K562 (cell line): ENCODE results near the gene ZNF799. TPM values are rescaled to one million over a fixed set of nuclear protein-coding genes. Genes with fewer than 3 reads are reported as not detected.
A peak's percentile ranks its signal among the peaks of the same experiment; 100 is the strongest.

Experiments used
- ATAC-seq: fragments of 200-7000 bp; cut with Tn5 transposase; 3 replicates; pipeline ENCODE4 v1.9.1; 2020; ENCODE audit warnings: moderate library complexity
- BruUV-seq: library from RNA; stranded (reverse); fragments of 400-500 nt; replicated peaks from 2 replicates; lab custom pipeline; 2021; lab: Mats Ljungman, UMichigan
- CTCF ChIA-PET: fragments of 300-600 bp; formaldehyde crosslinking; extraction: SDS; loops from one replicate; lab custom pipeline; 2021; ENCODE audit warnings: low intra/inter-chr PET ratio; lab: Yijun Ruan, JAX
- POLR2A ChIA-PET: fragments of 300-600, 350-650 bp; sonication (Branson Sonifier 250); formaldehyde crosslinking; extraction: SDS; loops from one replicate; lab custom pipeline; 2021; ENCODE audit warnings: antibody characterized with exemption, inconsistent platforms; lab: Yijun Ruan, JAX
- DNase-seq, 4 experiments: peaks; one replicate each; pipeline versions ENCODE4 v3.0.0 to v3.0.0-alpha.2; 2011 to 2018; ENCODE audit warnings: low spot score in 3 of 4, mixed read lengths in 3 of 4; ENCODE audit errors: extremely low read depth in 1 of 4
- FAIRE-seq: peaks from 2 replicates; lab custom pipeline; 2011; peaks lifted over from hg19 to GRCh38; lab: Jason Lieb, UNC
- H2AFZ ChIP-seq: 2 replicates; pipeline ENCODE4 v1.6.0; 2011; ENCODE audit warnings: low read depth, low read length, control low read depth, inconsistent platforms
- H3K27ac ChIP-seq: fragments of 200-600 bp; 3 replicates; pipeline ENCODE4 v1.8.0; 2011; ENCODE audit warnings: low read depth, mild to moderate bottlenecking, control low read depth, inconsistent platforms, low read length, moderate library complexity, mixed read lengths; ENCODE audit errors: extremely low read depth
- H3K27me3 ChIP-seq, 2 experiments: fragments of 300-600 bp in 1 of 2; 2 replicates in 1 of 2; 3 replicates in 1 of 2; pipeline versions ENCODE4 v1.6.0 to v1.8.0; 2011; ENCODE audit warnings: inconsistent platforms in 2 of 2, low read length in 2 of 2, mild to moderate bottlenecking in 1 of 2, mixed read lengths in 1 of 2, moderate library complexity in 1 of 2; ENCODE audit not compliant: control insufficient read depth in 2 of 2, insufficient read depth in 2 of 2
- H3K36me3 ChIP-seq: fragments of 300-600 bp; 3 replicates; pipeline ENCODE4 v1.8.0; 2011; ENCODE audit warnings: mild to moderate bottlenecking, low read length, inconsistent platforms; ENCODE audit not compliant: control insufficient read depth, insufficient read depth
- H3K4me1 ChIP-seq, 2 experiments: fragments of 200-600 bp in 1 of 2; replicated peaks in 1 of 2; 2 replicates in 1 of 2; 3 replicates in 1 of 2; pipeline versions ENCODE4 v1.5.1 to v1.8.0; 2011; ENCODE audit warnings: inconsistent platforms in 2 of 2, low read length in 2 of 2, mild to moderate bottlenecking in 1 of 2, mixed read lengths in 1 of 2, moderate library complexity in 1 of 2; ENCODE audit not compliant: control insufficient read depth in 2 of 2, insufficient read depth in 2 of 2
- H3K4me2 ChIP-seq: 2 replicates; pipeline ENCODE4 v1.6.1; 2011; ENCODE audit warnings: low read length, control low read depth, inconsistent platforms, mixed read lengths; ENCODE audit not compliant: insufficient read depth
- H3K4me3 ChIP-seq: fragments of 200-600 bp; sonication (generic), shearing (Covaris generic); 2 replicates; pipeline ENCODE4 v1.5.1; 2016; ENCODE audit warnings: control low read depth, inconsistent platforms
- H3K79me2 ChIP-seq: fragments of 200-600 bp; 3 replicates; pipeline ENCODE4 v1.8.0; 2011; ENCODE audit warnings: low read length, inconsistent platforms; ENCODE audit not compliant: control insufficient read depth, insufficient read depth
- H3K9ac ChIP-seq, 2 experiments: 2 replicates each; pipeline versions ENCODE4 v1.6.0 to v1.6.1; 2011; ENCODE audit warnings: low read depth in 2 of 2, low read length in 2 of 2, control low read depth in 1 of 2, inconsistent platforms in 1 of 2, mild to moderate bottlenecking in 1 of 2, mixed read lengths in 1 of 2; ENCODE audit not compliant: insufficient read depth in 1 of 2
- H3K9me1 ChIP-seq: one replicate; pipeline ENCODE4 v1.6.0; 2011; ENCODE audit warnings: inconsistent platforms, mild to moderate bottlenecking, low read length, moderate library complexity; ENCODE audit not compliant: control insufficient read depth, insufficient read depth
- H3K9me3 ChIP-seq: replicated peaks from 2 replicates; pipeline ENCODE4 v1.5.1; 2011; ENCODE audit warnings: low read depth, low read length, inconsistent platforms; ENCODE audit not compliant: control insufficient read depth, insufficient read depth
- H4K20me1 ChIP-seq: replicated peaks from 2 replicates; pipeline ENCODE4 v1.6.1; 2011; ENCODE audit warnings: low read length, inconsistent platforms, mixed read lengths; ENCODE audit not compliant: control insufficient read depth, insufficient read depth
- CBX3 ChIP-seq, 2 experiments: IDR thresholded peaks; 1 replicate in 1 of 2; 2 replicates in 1 of 2; pipeline ENCODE4 v1.6.1; 2012; ENCODE audit warnings: inconsistent platforms in 2 of 2, low read length in 2 of 2, borderline replicate concordance in 1 of 2, control low read depth in 1 of 2
- KDM1A ChIP-seq, 2 experiments: fragments of 450-650 bp; IDR thresholded peaks; 2 replicates each; pipeline ENCODE4 v1.6.1; 2016; ENCODE audit warnings: mild to moderate bottlenecking in 2 of 2
- MXI1 ChIP-seq: IDR thresholded peaks from 2 replicates; pipeline ENCODE4 v1.6.1; 2011; ENCODE audit warnings: low read depth, mild to moderate bottlenecking, improper control_type of control experiment, low read length
- RAD21 ChIP-seq, 2 experiments: fragments of 250-450 bp in 1 of 2; fragments of 450-650 bp in 1 of 2; sonication (Bioruptor Pico) in 1 of 2; formaldehyde crosslinking in 1 of 2; IDR thresholded peaks in 1 of 2; conservative IDR thresholded peaks in 1 of 2; 2 replicates each; pipeline versions ENCODE4 v1.4.0 to v1.8.0; 2020 to 2022; ENCODE audit warnings: mild to moderate bottlenecking in 2 of 2, moderate library complexity in 1 of 2
- RB1 ChIP-seq: fragments of 450-650 bp; IDR thresholded peaks from 2 replicates; pipeline ENCODE4 v1.6.1; 2017; ENCODE audit warnings: low read depth, mild to moderate bottlenecking
- SREBF1 ChIP-seq: fragments of 150-350 bp; IDR thresholded peaks from 2 replicates; pipeline ENCODE4 v1.6.1; 2014; ENCODE audit warnings: antibody characterized with exemption, low read depth, low read length, borderline replicate concordance
- UBTF ChIP-seq, 2 experiments: IDR thresholded peaks; 2 replicates each; pipeline ENCODE4 v1.6.1; 2012; ENCODE audit warnings: improper control_type of control experiment in 2 of 2, low read depth in 2 of 2, low read length in 2 of 2, borderline replicate concordance in 1 of 2
- XRCC4 ChIP-seq: IDR thresholded peaks from one replicate; pipeline ENCODE4 v1.6.1; 2011; ENCODE audit not compliant: insufficient read depth, insufficient read length; ENCODE audit errors: extremely low read depth
- ZNF408 ChIP-seq: fragments of 250-450 bp; sonication (Bioruptor Pico); IDR thresholded peaks from 2 replicates; pipeline ENCODE4 v1.4.0; 2020; ENCODE audit warnings: low read depth, mild to moderate bottlenecking, moderate library complexity
- WGBS: fragments of 100-300 bp; shearing (Covaris generic); methylation state at CpG from one replicate; pipeline ENCODE4 v1.1.6; 2016; ENCODE audit warnings: low coverage, mixed read lengths; ENCODE audit not compliant: insufficient coverage; ENCODE audit errors: missing lambda C conversion rate; 5-methylcytosine and 5-hydroxymethylcytosine counted together
- in situ Hi-C: fragments of 300-500 bp; cut with MboI; formaldehyde crosslinking; loops from 4 replicates; pipeline ENCODE4 v1.15.0; 2018; ENCODE audit warnings: inconsistent platforms, mixed read lengths
- intact Hi-C: fragments of 100-400 bp; cut with micrococcal nuclease; formaldehyde crosslinking; loops from 2 replicates; pipeline ENCODE4 v1.14.2; 2022
- polyA plus RNA-seq, 8 experiments: library from polyadenylated mRNA; depleted of rRNA in 4 of 8; stranded (reverse) in 5 of 8; unstranded in 3 of 8; fragments of >200 nt; fragmentation: Nextera tagmentation in 2 of 8; fragmentation: Illumina TruSeq in 1 of 8; extraction: Ambion mirVana in 2 of 8; extraction: Trizol in 1 of 8; gene quantifications; 2 replicates each; pipeline versions ENCODE4 v1.2.1 to v1.2.3, GENCODE V29; 2011 to 2014; ENCODE audit warnings: inconsistent platforms in 1 of 8, missing spikeins in 1 of 8
- total RNA-seq, 7 experiments: library from RNA; depleted of rRNA in 6 of 7; stranded (reverse); fragments of >200 nt in 6 of 7; fragmentation: Illumina TruSeq in 2 of 7; extraction: Trizol in 2 of 7; gene quantifications; 2 replicates each; pipeline versions ENCODE4 v1.2.1 to v1.2.3, GENCODE V29; 2011 to 2021; ENCODE audit warnings: low replicate concordance in 1 of 7
- TF ChIP-seq, protein P1 (sequence below): fragments of 250-450 bp; sonication (Bioruptor Pico); IDR thresholded peaks from 2 replicates; pipeline ENCODE4 v1.8.0; 2022; ENCODE audit warnings: inconsistent platforms
- TF ChIP-seq, protein P2 (sequence below), 3 experiments: IDR thresholded peaks in 2 of 3; conservative IDR thresholded peaks in 1 of 3; 2 replicates each; pipeline ENCODE4 v1.5.1; 2011 to 2012; ENCODE audit warnings: low read length in 3 of 3, mild to moderate bottlenecking in 3 of 3, control low read depth in 2 of 3, improper control_type of control experiment in 1 of 3, inconsistent platforms in 1 of 3, low read depth in 1 of 3, mixed read lengths in 1 of 3, moderate library complexity in 1 of 3; ENCODE audit not compliant: insufficient read depth in 2 of 3

The ZNF799 gene
- total and polyA plus RNA-seq, 9 of the 15 experiments (the other 6 are each of a cell fraction or from before 2014, with no cell fraction given), result 0.63 to 5.5 (median 2.9) TPM

- DNase-seq, result no peak
- Histone ChIP-seq H3K27ac (no peak overlapping the region), H3K79me2 (no peaks in the 10 kb centered on the region), H3K9me3 (peaks cover 19% of the 10 kb centered on the region), H3K36me3 (peaks cover 18% of the 10 kb centered on the region), H3K4me1 (no peaks in the 10 kb centered on the region), H2AFZ (no peak overlapping the region), H3K4me2 (no peak overlapping the region), H3K9ac (no peak overlapping the region), H3K4me3 (no peak overlapping the region), H3K9me1 (no peaks in the 10 kb centered on the region), H4K20me1 (no peaks in the 10 kb centered on the region), H3K27me3 (no peaks in the 10 kb centered on the region)
- ChIA-PET POLR2A (interaction anchor here (0.6 kb wide), 1 partner anchor 223 kb away, joined by 3 read pairs; no protein-coding TSS in a partner anchor), CTCF (interaction anchor here (0.7 kb wide), 1 partner anchor 221 kb away, joined by 3 read pairs; no protein-coding TSS in a partner anchor)
- WGBS, result 7% methylated on average over 2 of the region's 2 CpGs
- in situ Hi-C loops (no loop called here), intact Hi-C loops (no loop called here)
- BruUV-seq, result no TSS peak
- ATAC-seq, result no peak
- FAIRE-seq, result no peak
- no peak for TF ChIP-seq CBX3 (IDR thresholded peaks at IDR 0.05; ENCODE audit: borderline replicate concordance in 1 of 2, low read length in 2 of 2)
- TF ChIP-seq, protein P1, sequence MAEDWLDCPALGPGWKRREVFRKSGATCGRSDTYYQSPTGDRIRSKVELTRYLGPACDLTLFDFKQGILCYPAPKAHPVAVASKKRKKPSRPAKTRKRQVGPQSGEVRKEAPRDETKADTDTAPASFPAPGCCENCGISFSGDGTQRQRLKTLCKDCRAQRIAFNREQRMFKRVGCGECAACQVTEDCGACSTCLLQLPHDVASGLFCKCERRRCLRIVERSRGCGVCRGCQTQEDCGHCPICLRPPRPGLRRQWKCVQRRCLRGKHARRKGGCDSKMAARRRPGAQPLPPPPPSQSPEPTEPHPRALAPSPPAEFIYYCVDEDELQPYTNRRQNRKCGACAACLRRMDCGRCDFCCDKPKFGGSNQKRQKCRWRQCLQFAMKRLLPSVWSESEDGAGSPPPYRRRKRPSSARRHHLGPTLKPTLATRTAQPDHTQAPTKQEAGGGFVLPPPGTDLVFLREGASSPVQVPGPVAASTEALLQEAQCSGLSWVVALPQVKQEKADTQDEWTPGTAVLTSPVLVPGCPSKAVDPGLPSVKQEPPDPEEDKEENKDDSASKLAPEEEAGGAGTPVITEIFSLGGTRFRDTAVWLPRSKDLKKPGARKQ, result no peak
- TF ChIP-seq SREBF1, result no peak
- TF ChIP-seq RB1, result no peak
- TF ChIP-seq KDM1A (IDR thresholded peaks at IDR 0.05), result no peak
- no peak for TF ChIP-seq MXI1
- TF ChIP-seq ZNF408 (CRISPR knock-in tag), result no peak
- TF ChIP-seq UBTF (IDR thresholded peaks at IDR 0.05; ENCODE audit: borderline replicate concordance in 1 of 2, low read depth in 2 of 2, low read length in 2 of 2), result no peak
- TF ChIP-seq, protein P2, sequence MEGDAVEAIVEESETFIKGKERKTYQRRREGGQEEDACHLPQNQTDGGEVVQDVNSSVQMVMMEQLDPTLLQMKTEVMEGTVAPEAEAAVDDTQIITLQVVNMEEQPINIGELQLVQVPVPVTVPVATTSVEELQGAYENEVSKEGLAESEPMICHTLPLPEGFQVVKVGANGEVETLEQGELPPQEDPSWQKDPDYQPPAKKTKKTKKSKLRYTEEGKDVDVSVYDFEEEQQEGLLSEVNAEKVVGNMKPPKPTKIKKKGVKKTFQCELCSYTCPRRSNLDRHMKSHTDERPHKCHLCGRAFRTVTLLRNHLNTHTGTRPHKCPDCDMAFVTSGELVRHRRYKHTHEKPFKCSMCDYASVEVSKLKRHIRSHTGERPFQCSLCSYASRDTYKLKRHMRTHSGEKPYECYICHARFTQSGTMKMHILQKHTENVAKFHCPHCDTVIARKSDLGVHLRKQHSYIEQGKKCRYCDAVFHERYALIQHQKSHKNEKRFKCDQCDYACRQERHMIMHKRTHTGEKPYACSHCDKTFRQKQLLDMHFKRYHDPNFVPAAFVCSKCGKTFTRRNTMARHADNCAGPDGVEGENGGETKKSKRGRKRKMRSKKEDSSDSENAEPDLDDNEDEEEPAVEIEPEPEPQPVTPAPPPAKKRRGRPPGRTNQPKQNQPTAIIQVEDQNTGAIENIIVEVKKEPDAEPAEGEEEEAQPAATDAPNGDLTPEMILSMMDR (IDR thresholded peaks at IDR 0.05 in 2 of 3, conservative IDR thresholded peaks at IDR 0.05 in 1 of 3; ENCODE audit: insufficient read depth in 2 of 3, low read depth in 1 of 3, low read length in 3 of 3), result peak in 1 of 3 experiments; percentile 38; a peak in 2 of 6 replicates
- peak in 1 of 2 experiments; percentile 38; a peak in 2 of 4 replicates for TF ChIP-seq RAD21 (CRISPR knock-in tag; conservative IDR thresholded peaks at IDR 0.05 in 1 of 2, IDR thresholded peaks at IDR 0.05 in 1 of 2)
- no peak for TF ChIP-seq XRCC4
These were observed 54.2 kb downstream of the ZNF799 start for GRCh38 chr19:12346896-12347295.
